ENCODE measurements around the gene CLCN3. TPM values are rescaled to one million over a fixed set of nuclear protein-coding genes. Genes with fewer than 3 reads are reported as not detected.
A peak's percentile ranks its signal among the peaks of the same experiment; 100 is the strongest.

The CLCN3 gene
- total RNA-seq, 4 donors from 2014 or later = 46.8 to 91.1 (median 69.3) TPM

- no peaks in the 10 kb centered on the region for H3K9me3 ChIP-seq
- in situ Hi-C loops (cut with MboI; ENCODE audit: low pct_ligation_motif_present in 1 of 4, low pct_unique_long_range_greater_than_20kb in 1 of 4, low sequenced_read_pairs in 3 of 4) = loop anchor here in 1 of 4 donors (10.0 kb wide), 1 partner anchor 49 kb away; the partner anchor contains the start of gene NEK1
- H3K27me3 ChIP-seq = no peaks in the 10 kb centered on the region
- H3K27ac ChIP-seq = peak overlapping the region; percentile 39 to 89 (median 78)
- TF ChIP-seq POLR2AphosphoS5 (IDR thresholded peaks at IDR 0.05) (no peak), EP300 (IDR thresholded peaks at IDR 0.05; ENCODE audit: low read depth) (no peak), POLR2A (IDR thresholded peaks at IDR 0.05) (no peak)
- TF ChIP-seq, protein P1, sequence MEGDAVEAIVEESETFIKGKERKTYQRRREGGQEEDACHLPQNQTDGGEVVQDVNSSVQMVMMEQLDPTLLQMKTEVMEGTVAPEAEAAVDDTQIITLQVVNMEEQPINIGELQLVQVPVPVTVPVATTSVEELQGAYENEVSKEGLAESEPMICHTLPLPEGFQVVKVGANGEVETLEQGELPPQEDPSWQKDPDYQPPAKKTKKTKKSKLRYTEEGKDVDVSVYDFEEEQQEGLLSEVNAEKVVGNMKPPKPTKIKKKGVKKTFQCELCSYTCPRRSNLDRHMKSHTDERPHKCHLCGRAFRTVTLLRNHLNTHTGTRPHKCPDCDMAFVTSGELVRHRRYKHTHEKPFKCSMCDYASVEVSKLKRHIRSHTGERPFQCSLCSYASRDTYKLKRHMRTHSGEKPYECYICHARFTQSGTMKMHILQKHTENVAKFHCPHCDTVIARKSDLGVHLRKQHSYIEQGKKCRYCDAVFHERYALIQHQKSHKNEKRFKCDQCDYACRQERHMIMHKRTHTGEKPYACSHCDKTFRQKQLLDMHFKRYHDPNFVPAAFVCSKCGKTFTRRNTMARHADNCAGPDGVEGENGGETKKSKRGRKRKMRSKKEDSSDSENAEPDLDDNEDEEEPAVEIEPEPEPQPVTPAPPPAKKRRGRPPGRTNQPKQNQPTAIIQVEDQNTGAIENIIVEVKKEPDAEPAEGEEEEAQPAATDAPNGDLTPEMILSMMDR (IDR thresholded peaks at IDR 0.05) = no peak
- peaks cover 12 to 77% (median 62%) of the 10 kb centered on the region in 4 donors for H3K4me1 ChIP-seq
- 94 to 100% methylated on average over 1 to 2 of the region's 2 CpGs for WGBS, 2 donors (ENCODE audit: low coverage in 1 of 2)
- H3K36me3 ChIP-seq = no peaks in the 10 kb centered on the region
- intact Hi-C loops (cut with DNase I; ENCODE audit: low total_unique reads) = loop anchor here (5.0 kb wide), 1 partner anchor 41 kb away; the partner anchor contains the start of gene CLCN3
- no peak for DNase-seq
- no peak overlapping the region for H3K4me3 ChIP-seq
Observed at GRCh38 chr4:169663402-169663801, 43.0 kb downstream of the CLCN3 start.

DNA sequence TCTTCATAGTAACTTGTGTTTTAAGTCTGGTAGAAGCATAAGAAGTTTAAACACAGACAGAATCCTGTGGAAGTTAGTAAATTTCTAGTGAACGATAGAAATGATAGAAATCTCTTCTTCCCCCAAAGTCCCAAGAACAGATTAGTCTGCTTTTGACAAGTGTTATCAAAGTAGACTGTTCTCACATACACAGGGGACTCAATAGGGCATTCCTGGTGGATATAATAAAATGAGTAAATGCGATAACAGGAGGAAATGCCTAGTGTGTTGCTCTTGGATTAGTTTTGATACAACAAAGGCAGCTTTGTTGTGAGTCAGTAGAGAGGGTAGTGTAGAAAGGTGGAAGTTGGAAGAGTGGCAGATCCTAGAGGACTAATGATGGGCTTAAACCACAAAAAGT lies 43.5 kb downstream of the CLCN3 start:
- Histone ChIP-seq H3K9me3 (no peaks in the 10 kb centered on the region), H3K27me3 (no peaks in the 10 kb centered on the region), H3K27ac (peak overlapping the region; percentile 39 to 89 (median 78)), H3K4me3 (no peak overlapping the region), H3K36me3 (no peaks in the 10 kb centered on the region), H3K4me1 (peaks cover 9 to 75% (median 60%) of the 10 kb centered on the region in 4 donors)
- 29 to 44% methylated on average over 2 of the region's 2 CpGs for WGBS, 2 donors (ENCODE audit: low coverage in 1 of 2)
- intact Hi-C loops (cut with DNase I; ENCODE audit: low total_unique reads) = loop anchor here (5.0 kb wide), 1 partner anchor 42 kb away; the partner anchor contains the start of gene CLCN3
- TF ChIP-seq POLR2A (IDR thresholded peaks at IDR 0.05) = no peak
- TF ChIP-seq, protein P1 (IDR thresholded peaks at IDR 0.05) = no peak
- peak in 1 of 3 donors; percentile 30 for TF ChIP-seq POLR2AphosphoS5 (IDR thresholded peaks at IDR 0.05)
- DNase-seq = no peak
- in situ Hi-C loops (cut with MboI; ENCODE audit: low pct_ligation_motif_present in 1 of 4, low pct_unique_long_range_greater_than_20kb in 1 of 4, low sequenced_read_pairs in 3 of 4) = loop anchor here in 1 of 4 donors (10.0 kb wide), 1 partner anchor 49 kb away; the partner anchor contains the start of gene NEK1

- in situ Hi-C loops (cut with MboI; ENCODE audit: low pct_ligation_motif_present in 1 of 4, low pct_unique_long_range_greater_than_20kb in 1 of 4, low sequenced_read_pairs in 3 of 4) = loop anchor here in 1 of 4 donors (10.0 kb wide), 1 partner anchor 50 kb away; the partner anchor contains the start of gene NEK1
- no peaks in the 10 kb centered on the region for H3K27me3 ChIP-seq
- no peak overlapping the region for H3K4me3 ChIP-seq
- H3K27ac ChIP-seq = peak overlapping the region; percentile 39 to 89 (median 78)
- no peaks in the 10 kb centered on the region for H3K36me3 ChIP-seq
- intact Hi-C loops (cut with DNase I; ENCODE audit: low total_unique reads) = loop anchor here (5.0 kb wide), 1 partner anchor 42 kb away; the partner anchor contains the start of gene CLCN3
- TF ChIP-seq POLR2A (IDR thresholded peaks at IDR 0.05) (no peak), EP300 (IDR thresholded peaks at IDR 0.05; ENCODE audit: low read depth) (no peak), POLR2AphosphoS5 (IDR thresholded peaks at IDR 0.05) (no peak)
- TF ChIP-seq, protein P1 (IDR thresholded peaks at IDR 0.05) = no peak
- 15 to 35% methylated on average over 4 of the region's 4 CpGs for WGBS, 2 donors (ENCODE audit: low coverage in 1 of 2)
- H3K4me1 ChIP-seq = peaks cover 9 to 67% (median 53%) of the 10 kb centered on the region in 4 donors
- DNase-seq = no peak
- H3K9me3 ChIP-seq = no peaks in the 10 kb centered on the region
Observed at GRCh38 chr4:169664615-169665014, 44.2 kb downstream of the CLCN3 start.

DNA sequence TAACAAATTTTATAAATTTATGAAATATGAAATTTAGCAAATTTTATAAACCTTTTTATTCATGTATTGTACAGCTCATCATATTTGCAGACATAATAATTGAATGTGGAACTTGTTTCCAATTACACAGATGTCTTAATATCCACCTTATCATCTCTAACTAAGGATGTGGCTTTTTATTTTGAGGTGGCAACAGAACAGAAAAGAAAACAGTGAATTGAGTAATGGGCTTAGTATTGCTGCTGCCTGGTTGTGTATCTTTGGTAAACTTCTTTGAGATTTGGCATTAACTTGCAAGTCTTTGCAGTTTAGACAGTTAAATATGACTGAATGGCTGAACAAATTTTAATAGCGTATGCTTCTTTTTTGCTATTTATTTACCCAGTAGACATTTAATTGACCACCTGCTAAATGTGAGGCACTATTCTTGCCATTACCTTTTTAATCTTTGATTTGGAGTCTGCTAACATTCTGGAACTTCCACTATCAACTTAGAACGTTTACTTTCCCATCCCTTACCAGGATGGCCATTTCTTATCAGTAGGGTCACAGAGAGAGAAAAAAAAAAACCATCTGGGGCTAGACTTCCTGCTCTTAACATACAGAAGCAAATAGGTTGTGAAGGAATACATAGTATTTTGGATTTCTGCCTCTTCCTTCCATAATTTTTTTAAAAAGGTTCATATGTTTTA lies 44.8 kb downstream of the CLCN3 start:
- Histone ChIP-seq H3K27me3 (no peaks in the 10 kb centered on the region), H3K36me3 (no peaks in the 10 kb centered on the region), H3K27ac (peak overlapping the region in 3 of 4 donors; percentile 69 to 89 (median 87)), H3K4me3 (no peak overlapping the region), H3K9me3 (no peaks in the 10 kb centered on the region), H3K4me1 (peaks cover 9 to 65% (median 50%) of the 10 kb centered on the region in 4 donors)
- intact Hi-C loops (cut with DNase I; ENCODE audit: low total_unique reads) (no loop called here), in situ Hi-C loops (cut with MboI; ENCODE audit: low pct_ligation_motif_present in 1 of 4, low pct_unique_long_range_greater_than_20kb in 1 of 4, low sequenced_read_pairs in 3 of 4) (loop anchor here in 1 of 4 donors (10.0 kb wide), 1 partner anchor 50 kb away; the partner anchor contains the start of gene NEK1)
- TF ChIP-seq, protein P1 (IDR thresholded peaks at IDR 0.05) = no peak
- TF ChIP-seq POLR2AphosphoS5 (IDR thresholded peaks at IDR 0.05) (no peak), EP300 (IDR thresholded peaks at IDR 0.05; ENCODE audit: low read depth) (no peak), POLR2A (IDR thresholded peaks at IDR 0.05) (no peak)
- DNase-seq = no peak
- 38 to 40% methylated on average over 1 to 2 of the region's 2 CpGs for WGBS, 2 donors (ENCODE audit: low coverage in 1 of 2)

Data from transverse colon (tissue), 4 donors.